Measurements from ENCODE around the gene NDUFA11. TPM values are rescaled to one million over a fixed set of nuclear protein-coding genes. Genes with fewer than 3 reads are reported as not detected.
A peak's percentile ranks its signal among the peaks of the same experiment; 100 is the strongest.

The NDUFA11 gene
- total and polyA plus RNA-seq, 2 of the 13 experiments (the other 11 are each of a cell fraction or from before 2014, with no cell fraction given), result 286 to 378 TPM

DNA sequence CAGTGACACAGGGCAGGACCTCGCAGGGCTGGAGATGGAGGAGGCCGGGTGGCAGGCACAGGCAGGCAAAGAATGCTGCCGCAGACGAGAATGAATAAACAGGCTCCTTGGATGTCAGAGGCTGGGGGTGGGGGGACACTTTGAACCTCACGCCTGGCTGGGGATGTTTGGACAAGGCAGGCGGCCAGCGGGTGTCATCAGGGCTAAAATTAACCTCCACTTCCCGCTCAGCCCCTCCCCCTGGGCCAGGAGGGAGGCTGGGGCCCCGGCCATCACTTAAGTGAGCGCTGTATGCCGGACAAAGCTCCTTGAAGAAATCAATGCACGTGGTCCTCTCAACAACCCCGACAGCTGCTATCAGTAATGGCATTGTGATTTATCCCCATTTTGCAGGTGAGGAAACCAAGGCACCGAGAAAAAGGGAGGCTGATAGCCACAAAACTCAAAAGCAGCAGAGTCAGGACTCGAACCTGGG, 22.9 kb downstream of the NDUFA11 start (continued):
- TF ChIP-seq, protein P1, sequence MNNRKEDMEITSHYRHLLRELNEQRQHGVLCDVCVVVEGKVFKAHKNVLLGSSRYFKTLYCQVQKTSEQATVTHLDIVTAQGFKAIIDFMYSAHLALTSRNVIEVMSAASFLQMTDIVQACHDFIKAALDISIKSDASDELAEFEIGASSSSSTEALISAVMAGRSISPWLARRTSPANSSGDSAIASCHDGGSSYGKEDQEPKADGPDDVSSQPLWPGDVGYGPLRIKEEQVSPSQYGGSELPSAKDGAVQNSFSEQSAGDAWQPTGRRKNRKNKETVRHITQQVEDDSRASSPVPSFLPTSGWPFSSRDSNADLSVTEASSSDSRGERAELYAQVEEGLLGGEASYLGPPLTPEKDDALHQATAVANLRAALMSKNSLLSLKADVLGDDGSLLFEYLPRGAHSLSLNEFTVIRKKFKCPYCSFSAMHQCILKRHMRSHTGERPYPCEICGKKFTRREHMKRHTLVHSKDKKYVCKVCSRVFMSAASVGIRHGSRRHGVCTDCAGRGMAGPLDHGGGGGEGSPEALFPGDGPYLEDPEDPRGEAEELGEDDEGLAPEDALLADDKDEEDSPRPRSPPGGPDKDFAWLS (CRISPR knock-in tag; IDR thresholded peaks at IDR 0.05; ENCODE audit: borderline replicate concordance), result no peak
- TF ChIP-seq NONO (IDR thresholded peaks at IDR 0.05), result no peak
- no peak for TF ChIP-seq NONO (CRISPR knock-in tag; conservative IDR thresholded peaks at IDR 0.05)
- TF ChIP-seq, protein P2, sequence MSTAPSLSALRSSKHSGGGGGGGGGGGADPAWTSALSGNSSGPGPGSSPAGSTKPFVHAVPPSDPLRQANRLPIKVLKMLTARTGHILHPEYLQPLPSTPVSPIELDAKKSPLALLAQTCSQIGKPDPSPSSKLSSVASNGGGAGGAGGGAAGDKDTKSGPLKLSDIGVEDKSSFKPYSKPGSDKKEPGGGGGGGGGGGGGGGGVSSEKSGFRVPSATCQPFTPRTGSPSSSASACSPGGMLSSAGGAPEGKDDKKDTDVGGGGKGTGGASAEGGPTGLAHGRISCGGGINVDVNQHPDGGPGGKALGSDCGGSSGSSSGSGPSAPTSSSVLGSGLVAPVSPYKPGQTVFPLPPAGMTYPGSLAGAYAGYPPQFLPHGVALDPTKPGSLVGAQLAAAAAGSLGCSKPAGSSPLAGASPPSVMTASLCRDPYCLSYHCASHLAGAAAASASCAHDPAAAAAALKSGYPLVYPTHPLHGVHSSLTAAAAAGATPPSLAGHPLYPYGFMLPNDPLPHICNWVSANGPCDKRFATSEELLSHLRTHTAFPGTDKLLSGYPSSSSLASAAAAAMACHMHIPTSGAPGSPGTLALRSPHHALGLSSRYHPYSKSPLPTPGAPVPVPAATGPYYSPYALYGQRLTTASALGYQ (CRISPR knock-in tag; IDR thresholded peaks at IDR 0.05), result peak; percentile 89
- TF ChIP-seq, protein P3, sequence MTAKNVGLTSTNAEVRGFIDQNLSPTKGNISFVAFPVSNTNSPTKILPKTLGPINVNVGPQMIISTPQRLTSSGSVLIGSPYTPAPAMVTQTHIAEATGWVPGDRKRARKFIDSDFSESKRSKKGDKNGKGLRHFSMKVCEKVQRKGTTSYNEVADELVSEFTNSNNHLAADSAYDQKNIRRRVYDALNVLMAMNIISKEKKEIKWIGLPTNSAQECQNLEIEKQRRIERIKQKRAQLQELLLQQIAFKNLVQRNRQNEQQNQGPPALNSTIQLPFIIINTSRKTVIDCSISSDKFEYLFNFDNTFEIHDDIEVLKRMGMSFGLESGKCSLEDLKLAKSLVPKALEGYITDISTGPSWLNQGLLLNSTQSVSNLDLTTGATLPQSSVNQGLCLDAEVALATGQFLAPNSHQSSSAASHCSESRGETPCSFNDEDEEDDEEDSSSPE (CRISPR knock-in tag; IDR thresholded peaks at IDR 0.05), result peak; percentile 68
- TF ChIP-seq ARNT (IDR thresholded peaks at IDR 0.05), result no peak
- peak; percentile 47; the same call in 1 of the 2 replicates for TF ChIP-seq ZNF746 (CRISPR knock-in tag; IDR thresholded peaks at IDR 0.05)
- TF ChIP-seq, protein P4, sequence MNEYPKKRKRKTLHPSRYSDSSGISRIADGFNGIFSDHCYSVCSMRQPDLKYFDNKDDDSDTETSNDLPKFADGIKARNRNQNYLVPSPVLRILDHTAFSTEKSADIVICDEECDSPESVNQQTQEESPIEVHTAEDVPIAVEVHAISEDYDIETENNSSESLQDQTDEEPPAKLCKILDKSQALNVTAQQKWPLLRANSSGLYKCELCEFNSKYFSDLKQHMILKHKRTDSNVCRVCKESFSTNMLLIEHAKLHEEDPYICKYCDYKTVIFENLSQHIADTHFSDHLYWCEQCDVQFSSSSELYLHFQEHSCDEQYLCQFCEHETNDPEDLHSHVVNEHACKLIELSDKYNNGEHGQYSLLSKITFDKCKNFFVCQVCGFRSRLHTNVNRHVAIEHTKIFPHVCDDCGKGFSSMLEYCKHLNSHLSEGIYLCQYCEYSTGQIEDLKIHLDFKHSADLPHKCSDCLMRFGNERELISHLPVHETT (CRISPR knock-in tag; conservative IDR thresholded peaks at IDR 0.05), result no peak
- TF ChIP-seq, protein P5, sequence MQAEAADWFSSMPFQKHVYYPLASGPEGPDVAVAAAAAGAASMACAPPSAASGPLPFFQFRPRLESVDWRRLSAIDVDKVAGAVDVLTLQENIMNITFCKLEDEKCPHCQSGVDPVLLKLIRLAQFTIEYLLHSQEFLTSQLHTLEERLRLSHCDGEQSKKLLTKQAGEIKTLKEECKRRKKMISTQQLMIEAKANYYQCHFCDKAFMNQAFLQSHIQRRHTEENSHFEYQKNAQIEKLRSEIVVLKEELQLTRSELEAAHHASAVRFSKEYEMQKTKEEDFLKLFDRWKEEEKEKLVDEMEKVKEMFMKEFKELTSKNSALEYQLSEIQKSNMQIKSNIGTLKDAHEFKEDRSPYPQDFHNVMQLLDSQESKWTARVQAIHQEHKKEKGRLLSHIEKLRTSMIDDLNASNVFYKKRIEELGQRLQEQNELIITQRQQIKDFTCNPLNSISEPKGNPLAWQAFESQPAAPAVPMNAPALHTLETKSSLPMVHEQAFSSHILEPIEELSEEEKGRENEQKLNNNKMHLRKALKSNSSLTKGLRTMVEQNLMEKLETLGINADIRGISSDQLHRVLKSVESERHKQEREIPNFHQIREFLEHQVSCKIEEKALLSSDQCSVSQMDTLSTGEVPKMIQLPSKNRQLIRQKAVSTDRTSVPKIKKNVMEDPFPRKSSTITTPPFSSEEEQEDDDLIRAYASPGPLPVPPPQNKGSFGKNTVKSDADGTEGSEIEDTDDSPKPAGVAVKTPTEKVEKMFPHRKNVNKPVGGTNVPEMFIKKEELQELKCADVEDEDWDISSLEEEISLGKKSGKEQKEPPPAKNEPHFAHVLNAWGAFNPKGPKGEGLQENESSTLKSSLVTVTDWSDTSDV (CRISPR knock-in tag; IDR thresholded peaks at IDR 0.05), result no peak
- TF ChIP-seq, protein P6, sequence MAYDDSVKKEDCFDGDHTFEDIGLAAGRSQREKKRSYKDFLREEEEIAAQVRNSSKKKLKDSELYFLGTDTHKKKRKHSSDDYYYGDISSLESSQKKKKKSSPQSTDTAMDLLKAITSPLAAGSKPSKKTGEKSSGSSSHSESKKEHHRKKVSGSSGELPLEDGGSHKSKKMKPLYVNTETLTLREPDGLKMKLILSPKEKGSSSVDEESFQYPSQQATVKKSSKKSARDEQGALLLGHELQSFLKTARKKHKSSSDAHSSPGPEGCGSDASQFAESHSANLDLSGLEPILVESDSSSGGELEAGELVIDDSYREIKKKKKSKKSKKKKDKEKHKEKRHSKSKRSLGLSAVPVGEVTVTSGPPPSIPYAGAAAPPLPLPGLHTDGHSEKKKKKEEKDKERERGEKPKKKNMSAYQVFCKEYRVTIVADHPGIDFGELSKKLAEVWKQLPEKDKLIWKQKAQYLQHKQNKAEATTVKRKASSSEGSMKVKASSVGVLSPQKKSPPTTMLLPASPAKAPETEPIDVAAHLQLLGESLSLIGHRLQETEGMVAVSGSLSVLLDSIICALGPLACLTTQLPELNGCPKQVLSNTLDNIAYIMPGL (CRISPR knock-in tag; IDR thresholded peaks at IDR 0.05; ENCODE audit: borderline replicate concordance in 1 of 2, low read depth in 1 of 2), result peak in 1 of 2 experiments; percentile 62; a peak in 1 of 4 replicates
- no peak for TF ChIP-seq ZNF777 (CRISPR knock-in tag; IDR thresholded peaks at IDR 0.05)
- peak; percentile 77; the same call in 1 of the 2 replicates for TF ChIP-seq MEIS2 (CRISPR knock-in tag; IDR thresholded peaks at IDR 0.05)
- TF ChIP-seq YY1 (IDR thresholded peaks at IDR 0.05; ENCODE audit: insufficient read depth, insufficient replicate concordance, low read depth, low read length), result peak; percentile 61
- TF ChIP-seq ZNF550 (CRISPR knock-in tag; IDR thresholded peaks at IDR 0.05; ENCODE audit: borderline replicate concordance), result 0 out of 2 replicates have a peak, but pooled peaks have one; percentile 51
- no peak for TF ChIP-seq ZNF737 (CRISPR knock-in tag; IDR thresholded peaks at IDR 0.05; ENCODE audit: borderline replicate concordance)
- peak; percentile 84; the same call in 1 of the 2 replicates for TF ChIP-seq ZNF616 (CRISPR knock-in tag; IDR thresholded peaks at IDR 0.05; ENCODE audit: low read depth)
- TF ChIP-seq SP2 (CRISPR knock-in tag; IDR thresholded peaks at IDR 0.05), result no peak
- TF ChIP-seq TARDBP (CRISPR knock-in tag; IDR thresholded peaks at IDR 0.05), result peak; percentile 66; the same call in 1 of the 2 replicates
- no peak for TF ChIP-seq ZNF775 (CRISPR knock-in tag; IDR thresholded peaks at IDR 0.05; ENCODE audit: borderline replicate concordance)
